Psoas muscle (tissue), 8 donors: ENCODE measurements around the gene P2RX3. TPM values are rescaled to one million over a fixed set of nuclear protein-coding genes. Genes with fewer than 3 reads are reported as not detected.

Experiments
- ATAC-seq, 4 donors: fragments of 200-7000 bp; cut with Tn5 transposase; one replicate each; pipeline ENCODE4 v1.9.1; 2020; ENCODE audit warnings: moderate library complexity in 3 of 4, mild to moderate bottlenecking in 2 of 4
- DNase-seq, 2 donors: peaks; one replicate each; pipeline ENCODE4 v3.0.0-alpha.2; 2020
- H3K27ac ChIP-seq: fragments of 200-600 bp; one replicate; pipeline ENCODE4 v1.8.0; 2022
- H3K27me3 ChIP-seq, 3 donors: fragments of 200-600 bp in 1 of 3; one replicate each; pipeline versions ENCODE4 v1.6.1 to v1.8.0; 2013 to 2022; ENCODE audit warnings: low read length in 2 of 3, mild to moderate bottlenecking in 2 of 3, moderate library complexity in 1 of 3; ENCODE audit not compliant: insufficient read depth in 3 of 3
- H3K36me3 ChIP-seq, 2 donors: fragments of 200-600 bp in 1 of 2; one replicate each; pipeline versions ENCODE4 v1.6.1 to v1.8.0; 2013 to 2022; ENCODE audit warnings: low read depth in 1 of 2, mild to moderate bottlenecking in 1 of 2, moderate library complexity in 1 of 2; ENCODE audit not compliant: insufficient read depth in 1 of 2
- H3K4me1 ChIP-seq: fragments of 200-600 bp; one replicate; pipeline ENCODE4 v1.8.0; 2022
- H3K4me3 ChIP-seq: fragments of 200-600 bp; one replicate; pipeline ENCODE4 v1.8.0; 2022; ENCODE audit warnings: mild to moderate bottlenecking
- H3K9me3 ChIP-seq: fragments of 200-600 bp; one replicate; pipeline ENCODE4 v1.8.0; 2022
- WGBS, 3 donors: extraction: QIAGEN DNeasy Blood & Tissue Kit; methylation state at CpG; one replicate each; pipeline versions ENCODE4 v1.1.6 to v1.1.7; 2013; 5-methylcytosine and 5-hydroxymethylcytosine counted together
- intact Hi-C, 2 donors: fragments of 100-400 bp; cut with DNase I; formaldehyde crosslinking; loops; one replicate each; pipeline versions ENCODE4 v1.11.0 to v1.14.2; 2022
- polyA plus RNA-seq, 3 donors: library from polyadenylated mRNA; stranded (reverse); fragments of 200-250 nt; gene quantifications; one replicate each; pipeline ENCODE4 v1.2.3, GENCODE V29; 2013
- total RNA-seq, 4 donors: library from RNA; stranded (reverse); fragmentation: NEBNext Ultra II Directional in 2 of 4; extraction: Animal tissue kit (Norgen Biotek cat#: 25700) in 2 of 4; gene quantifications; one replicate each; pipeline versions ENCODE4 v1.2.1 to v1.2.4, GENCODE V29; 2021 to 2023
- TF ChIP-seq, protein P1 (sequence below): fragments of 200-600 bp; IDR thresholded peaks from one replicate; pipeline ENCODE4 v1.8.0; 2022; ENCODE audit warnings: antibody characterized with exemption
- donor health status: healthy with polysubstance abuse.
- donor health status: DM: no; HTN: no; CAD: no; lungs with moderate emphysema.
- donor health status: Bipolar disorder and iron deficiency.
- donor health status: healthy.
- donor health status: DM: yes; HTN: yes; CAD: no.
- donor health status: DM: no; HTN: no; CAD: no.
- donor health status: DM: no; HTN: no; CAD: no.
- donor health status: DM: yes; HTN: yes; CAD: no.

P2RX3 gene
- total and polyA plus RNA-seq, 7 donors: 0.21 to 0.90 (median 0.40) TPM

DNA sequence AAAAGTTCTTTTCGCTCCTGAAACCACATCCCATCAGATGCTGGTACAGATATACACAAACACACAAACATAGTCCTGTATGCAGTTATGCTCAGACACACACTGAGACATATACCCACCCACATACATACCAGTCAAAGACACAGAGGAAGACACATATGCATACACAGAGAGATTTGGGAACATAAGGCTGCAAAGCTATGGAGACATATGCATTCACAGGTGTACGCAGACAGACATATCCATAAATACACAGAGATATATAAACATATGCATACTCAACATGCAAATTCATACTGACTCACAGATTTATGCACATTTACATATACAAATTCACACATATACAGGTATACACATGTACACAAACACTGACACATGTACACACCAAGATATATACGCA is 36.8 kb downstream of the P2RX3 start:
- ATAC-seq: no peak

DNA sequence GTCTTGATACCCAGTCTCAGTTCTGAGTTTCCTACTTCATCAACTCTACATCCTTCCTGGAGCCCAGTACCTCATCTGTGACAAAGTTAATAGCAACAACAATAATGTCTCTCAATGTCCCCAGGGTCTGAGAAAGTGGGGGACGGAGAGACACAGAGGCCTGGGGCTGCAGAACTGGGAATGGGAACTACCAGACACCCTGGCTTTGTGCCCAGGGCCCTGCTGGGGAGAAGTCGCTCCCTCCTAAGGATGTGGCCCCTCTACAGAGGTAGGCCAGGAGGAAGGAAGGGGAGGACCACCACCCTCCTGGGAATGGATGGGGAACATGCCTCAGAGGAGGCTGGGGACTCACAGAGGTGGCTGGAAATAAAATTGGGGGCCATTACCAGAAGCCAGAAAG is 37.3 kb downstream of the P2RX3 start:
- no peak for DNase-seq
- ATAC-seq: no peak
- TF ChIP-seq, protein P1, sequence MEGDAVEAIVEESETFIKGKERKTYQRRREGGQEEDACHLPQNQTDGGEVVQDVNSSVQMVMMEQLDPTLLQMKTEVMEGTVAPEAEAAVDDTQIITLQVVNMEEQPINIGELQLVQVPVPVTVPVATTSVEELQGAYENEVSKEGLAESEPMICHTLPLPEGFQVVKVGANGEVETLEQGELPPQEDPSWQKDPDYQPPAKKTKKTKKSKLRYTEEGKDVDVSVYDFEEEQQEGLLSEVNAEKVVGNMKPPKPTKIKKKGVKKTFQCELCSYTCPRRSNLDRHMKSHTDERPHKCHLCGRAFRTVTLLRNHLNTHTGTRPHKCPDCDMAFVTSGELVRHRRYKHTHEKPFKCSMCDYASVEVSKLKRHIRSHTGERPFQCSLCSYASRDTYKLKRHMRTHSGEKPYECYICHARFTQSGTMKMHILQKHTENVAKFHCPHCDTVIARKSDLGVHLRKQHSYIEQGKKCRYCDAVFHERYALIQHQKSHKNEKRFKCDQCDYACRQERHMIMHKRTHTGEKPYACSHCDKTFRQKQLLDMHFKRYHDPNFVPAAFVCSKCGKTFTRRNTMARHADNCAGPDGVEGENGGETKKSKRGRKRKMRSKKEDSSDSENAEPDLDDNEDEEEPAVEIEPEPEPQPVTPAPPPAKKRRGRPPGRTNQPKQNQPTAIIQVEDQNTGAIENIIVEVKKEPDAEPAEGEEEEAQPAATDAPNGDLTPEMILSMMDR: no peak
- Histone ChIP-seq H3K27me3 (peaks cover 0 to 5% (median 4%) of the 10 kb centered on the region in 3 donors), H3K36me3 (no peaks in the 10 kb centered on the region), H3K27ac (no peak overlapping the region), H3K4me3 (no peak overlapping the region), H3K9me3 (no peaks in the 10 kb centered on the region), H3K4me1 (no peaks in the 10 kb centered on the region)
- intact Hi-C loops: no loop called here
- WGBS, 3 donors: 59 to 69% (median 67%) methylated on average over 2 of the region's 2 CpGs

More for the DNA sequence above, 36.8 kb downstream of the P2RX3 start:
- TF ChIP-seq, protein P1: no peak
- no peak overlapping the region for H3K27ac ChIP-seq
- 90 to 96% (median 92%) methylated on average over 3 of the region's 3 CpGs for WGBS, 3 donors
- no peaks in the 10 kb centered on the region for H3K4me1 ChIP-seq
- H3K4me3 ChIP-seq: no peak overlapping the region
- no peak for DNase-seq
- no peaks in the 10 kb centered on the region for H3K36me3 ChIP-seq
- no peaks in the 10 kb centered on the region for H3K9me3 ChIP-seq
- peaks cover 0 to 5% (median 4%) of the 10 kb centered on the region in 3 donors for H3K27me3 ChIP-seq
- intact Hi-C loops: no loop called here

DNA sequence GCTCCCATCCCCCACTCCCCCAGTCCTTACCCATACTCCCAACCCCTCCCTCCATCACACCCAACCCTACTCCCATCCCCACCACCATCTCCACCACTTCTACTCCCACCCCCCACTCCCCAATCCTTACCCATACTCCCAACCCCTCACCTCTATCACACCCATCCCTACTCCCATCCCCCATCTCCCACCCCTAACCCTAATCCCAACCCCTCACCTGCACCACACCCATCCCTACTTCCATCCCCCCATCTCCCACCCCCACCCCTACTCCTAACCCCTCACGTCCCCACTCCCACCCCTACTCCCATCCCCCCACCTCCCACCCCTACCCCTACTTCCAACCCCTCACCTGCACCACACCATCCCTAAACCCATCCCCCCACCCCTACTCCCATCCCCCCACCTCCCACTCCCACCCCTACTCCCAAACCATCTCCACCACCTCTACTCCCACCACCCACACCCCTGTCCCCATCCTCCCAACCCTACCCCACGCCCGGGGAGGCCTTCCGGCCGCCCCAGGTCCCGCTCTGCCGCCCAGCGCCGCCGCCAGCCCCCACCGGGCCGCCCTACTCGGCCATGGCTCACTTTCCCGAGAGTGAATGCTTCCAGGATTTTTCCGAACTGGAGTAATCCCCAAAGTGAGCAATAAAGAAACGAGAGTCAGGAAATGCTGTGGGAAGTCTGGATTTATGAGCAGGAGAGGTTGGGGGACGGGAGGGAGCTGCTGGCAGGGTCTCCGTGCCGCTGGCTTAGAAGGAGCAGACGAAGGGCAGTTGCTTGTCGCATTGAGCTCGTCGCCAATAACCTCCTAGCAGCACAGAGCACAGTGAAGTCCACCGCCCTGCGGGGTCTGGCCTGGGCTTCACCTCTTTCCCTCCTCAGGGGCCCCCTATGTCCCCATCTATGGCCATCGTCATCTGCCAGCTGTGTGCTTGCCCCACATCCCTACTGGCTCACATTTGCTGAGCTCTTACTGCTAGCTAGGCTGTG is 38.2 kb downstream of the P2RX3 start:
- no peak for DNase-seq
- intact Hi-C loops: no loop called here
- Histone ChIP-seq H3K27me3 (peaks cover 0 to 5% (median 4%) of the 10 kb centered on the region in 3 donors), H3K9me3 (no peaks in the 10 kb centered on the region), H3K4me3 (no peak overlapping the region), H3K27ac (no peak overlapping the region), H3K4me1 (no peaks in the 10 kb centered on the region), H3K36me3 (no peaks in the 10 kb centered on the region)
- TF ChIP-seq, protein P1: no peak
- WGBS, 3 donors: 39 to 48% (median 43%) methylated on average over 26 of the region's 26 CpGs
- ATAC-seq: no peak

DNA sequence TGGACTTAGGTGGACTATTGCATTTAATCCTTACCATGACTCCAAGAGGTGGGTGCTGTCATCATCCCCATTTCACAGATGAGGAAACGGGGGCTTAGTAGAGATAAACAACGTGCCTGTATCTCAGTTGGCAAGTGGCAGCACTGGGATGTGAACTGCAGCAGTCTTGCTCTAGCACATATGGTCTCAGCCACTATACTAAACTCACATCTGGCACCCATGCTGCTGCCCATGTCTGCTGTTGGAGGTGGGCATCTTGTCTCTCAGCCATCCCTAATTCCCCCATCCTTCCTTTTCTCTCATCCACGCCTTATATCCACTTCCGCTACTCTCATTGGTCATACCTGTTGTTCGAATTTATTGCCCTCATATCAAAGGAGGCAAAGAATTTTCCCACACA is 39.0 kb downstream of the P2RX3 start:
- TF ChIP-seq, protein P1: no peak
- Histone ChIP-seq H3K27ac (no peak overlapping the region), H3K4me1 (no peaks in the 10 kb centered on the region), H3K36me3 (no peaks in the 10 kb centered on the region), H3K9me3 (no peaks in the 10 kb centered on the region), H3K27me3 (peaks cover 0 to 5% (median 4%) of the 10 kb centered on the region in 3 donors), H3K4me3 (no peak overlapping the region)
- no peak for ATAC-seq
- 47 to 56% (median 56%) methylated on average over 5 of the region's 5 CpGs for WGBS, 3 donors
- no peak for DNase-seq
- intact Hi-C loops: no loop called here
